ENCODE data around the gene STK26.

DNA sequence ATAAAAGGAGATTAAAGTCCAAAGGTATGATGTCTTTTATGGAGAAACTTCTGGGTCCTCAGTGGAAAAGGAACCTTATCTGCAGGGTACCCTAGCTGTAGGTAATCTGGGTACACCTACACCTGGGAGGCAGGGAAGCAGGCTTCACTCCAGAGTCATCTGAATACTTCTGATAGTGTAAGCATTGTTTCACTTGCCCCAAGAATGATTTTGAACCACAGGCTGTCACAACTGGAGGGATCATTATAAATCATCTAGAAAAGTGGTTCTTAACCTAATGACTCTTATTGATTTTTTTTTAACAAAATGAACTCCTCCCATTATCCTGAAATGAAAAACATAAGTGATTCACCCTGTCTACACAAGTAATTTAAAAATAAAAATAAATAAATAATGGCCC lies 44.0 kb upstream of the STK26 start:
- no peak for TF ChIP-seq POLR2A (IDR thresholded peaks at IDR 0.05)
- no peak for TF ChIP-seq CTCF (IDR thresholded peaks at IDR 0.05)
